NCI-H2029 treated with DMSO at 0.1 percent for 48 hours (cell line): ENCODE measurements around the gene FRAS1.

Experiments
- DNase-seq: peaks from one replicate; lab custom pipeline; 2025; lab: John Stamatoyannopoulos, UW

FRAS1 gene

DNA sequence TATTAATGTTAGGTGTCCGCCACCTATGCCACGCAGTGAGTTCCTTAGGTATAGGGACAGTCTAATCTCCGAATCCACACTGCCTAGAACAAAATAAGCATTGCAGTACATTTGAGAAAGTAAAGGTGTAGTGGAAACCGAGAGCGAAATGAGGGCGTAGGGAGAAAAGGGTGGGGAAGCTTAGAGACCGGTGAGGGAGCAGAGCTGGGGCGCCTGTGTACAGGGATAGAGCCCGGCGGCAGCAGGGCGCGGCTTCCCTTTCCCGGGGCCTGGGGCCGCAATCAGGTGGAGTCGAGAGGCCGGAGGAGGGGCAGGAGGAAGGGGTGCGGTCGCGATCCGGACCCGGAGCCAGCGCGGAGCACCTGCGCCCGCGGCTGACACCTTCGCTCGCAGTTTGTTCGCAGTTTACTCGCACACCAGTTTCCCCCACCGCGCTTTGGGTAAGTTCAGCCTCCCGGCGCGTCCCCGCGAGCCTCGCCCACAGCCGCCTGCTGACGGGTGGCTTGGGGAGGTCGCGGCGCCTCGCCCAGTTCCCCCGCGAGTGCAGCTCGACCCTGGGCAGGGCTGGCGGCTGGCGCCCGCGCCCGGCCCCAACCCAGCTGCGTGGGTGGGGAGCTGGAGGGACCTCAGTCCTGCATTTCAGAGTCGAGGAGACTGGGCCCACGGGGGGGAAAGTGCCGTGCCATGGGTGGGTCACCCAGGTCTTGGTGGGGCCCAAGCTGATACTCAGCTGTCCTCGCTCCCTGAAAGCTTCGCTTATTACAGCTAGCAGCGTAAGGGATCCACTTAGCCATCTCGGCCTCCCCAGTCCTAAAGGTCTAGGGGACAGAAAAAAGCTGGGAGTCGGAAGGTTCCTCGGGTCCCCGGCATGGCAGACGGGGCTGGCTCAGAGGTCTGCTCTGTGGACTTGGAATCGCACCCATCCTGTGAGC is 494.6 kb downstream of the FRAS1 start, which contains the start of gene ANXA3:
ANXA3 (plus strand) TSS at position 351 of the 932 bp plus-strand sequence. CDS start 2,704 bp downstream, outside the sequence.
- no peak for DNase-seq

DNA sequence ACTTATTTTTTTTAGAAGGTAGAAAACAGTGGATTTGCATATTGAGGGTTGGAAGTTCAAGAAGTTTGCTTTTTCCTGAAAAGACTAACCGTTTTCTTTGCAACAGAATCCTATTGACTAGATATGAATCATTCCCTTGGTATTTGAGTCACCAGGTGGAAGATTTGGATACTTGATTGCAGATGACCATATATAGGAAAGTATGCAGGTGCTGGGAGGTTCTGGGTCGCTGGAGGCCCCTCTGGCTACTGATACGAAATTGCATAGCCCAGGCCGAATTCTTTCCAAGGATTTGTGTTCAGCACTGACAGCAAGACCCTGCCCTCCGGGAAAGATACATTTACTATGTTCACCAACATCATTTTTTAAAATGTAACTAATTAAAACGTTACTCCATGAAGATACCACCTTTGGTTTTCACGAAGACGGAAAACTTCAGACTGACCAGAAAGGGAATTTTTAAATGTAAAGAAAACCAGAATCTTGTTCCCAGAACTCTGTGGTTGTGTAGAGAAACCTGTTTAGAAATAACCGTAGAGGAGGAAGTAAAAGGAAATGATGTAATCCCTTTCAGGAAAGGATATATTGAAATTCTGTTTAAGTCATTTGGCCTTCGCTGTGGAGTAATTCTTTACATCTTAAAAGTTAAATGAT is 495.4 kb downstream of the FRAS1 start:
- no peak for DNase-seq

DNA sequence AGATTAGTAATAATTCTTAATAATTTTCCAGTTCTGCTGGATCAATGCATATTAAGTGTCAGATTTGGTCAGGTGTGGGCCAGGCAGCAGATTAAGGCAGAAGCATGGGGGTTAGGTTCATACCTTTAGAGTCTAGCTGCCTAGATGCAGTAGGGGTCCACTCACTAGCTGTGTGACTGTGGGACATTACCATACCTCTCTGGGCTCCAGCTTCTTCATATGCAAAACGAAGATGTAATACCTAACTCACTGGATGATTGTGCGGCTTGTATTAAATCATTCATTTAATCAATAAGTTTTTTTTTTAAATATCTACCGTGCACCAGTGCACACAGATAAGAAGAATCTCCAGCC is 495.9 kb downstream of the FRAS1 start:
- no peak for DNase-seq

DNA sequence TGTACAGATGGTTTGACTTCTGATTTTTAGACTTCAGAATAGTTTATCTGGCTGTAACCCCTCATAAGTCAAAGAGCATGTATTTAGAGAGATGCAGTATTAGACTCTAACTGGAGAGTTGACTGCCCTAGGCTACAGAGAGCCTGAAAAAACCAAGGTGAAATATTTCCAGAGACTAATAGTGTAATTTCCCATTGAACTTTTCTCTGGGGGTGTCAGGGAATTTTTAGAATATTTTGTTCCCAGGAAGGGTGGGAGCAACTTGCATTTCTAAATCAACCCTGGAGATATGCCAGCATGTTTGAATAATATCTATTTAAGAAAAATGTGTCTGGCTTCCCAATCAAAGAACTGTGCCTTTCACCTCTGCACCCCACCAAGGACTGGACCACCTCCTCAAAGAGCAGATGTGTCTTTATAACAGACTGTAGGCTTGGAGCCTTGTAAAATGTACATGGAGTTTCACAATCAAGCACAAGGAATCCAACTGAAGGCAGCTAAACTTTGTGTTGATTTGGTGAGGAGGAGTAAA is 496.5 kb downstream of the FRAS1 start:
- no peak for DNase-seq

DNA sequence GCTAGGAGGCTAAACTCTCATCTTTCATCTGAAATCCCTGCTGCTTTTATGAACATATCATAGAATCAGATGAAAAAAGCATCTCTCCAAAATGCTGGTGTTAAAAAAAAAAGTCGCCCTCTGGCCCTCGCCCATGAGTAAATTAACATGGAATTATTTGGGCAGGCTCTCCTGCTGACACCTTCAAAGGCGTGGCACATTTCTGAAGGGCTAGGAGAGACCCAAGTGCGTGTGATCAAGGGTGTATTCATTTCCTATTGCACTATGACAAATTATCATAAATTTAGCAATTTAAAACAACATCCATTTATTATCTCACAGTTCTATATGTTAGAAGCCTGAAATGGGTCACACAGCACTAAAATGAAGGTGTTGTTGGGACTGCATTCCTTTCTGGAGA is 499.5 kb downstream of the FRAS1 start:
- DNase-seq: no peak

DNA sequence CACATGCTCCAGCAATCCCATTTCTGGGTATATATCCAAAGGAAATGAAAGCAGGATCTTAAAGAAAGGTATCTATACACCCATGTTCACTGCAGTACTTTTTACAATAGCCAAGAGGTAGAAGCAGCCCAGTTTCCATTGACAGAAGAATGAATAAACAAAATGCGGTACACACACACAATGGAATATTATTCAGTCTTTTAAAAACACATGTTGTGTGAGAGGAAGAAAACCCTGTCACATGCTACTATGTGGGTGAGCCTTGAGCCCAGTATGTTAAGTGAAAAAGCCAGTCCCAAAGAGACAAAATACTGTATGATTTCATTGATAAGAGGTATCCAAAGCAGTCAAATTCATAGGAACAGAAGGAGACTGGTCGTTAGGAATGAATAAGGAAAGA is 500.7 kb downstream of the FRAS1 start:
- no peak for DNase-seq

DNA sequence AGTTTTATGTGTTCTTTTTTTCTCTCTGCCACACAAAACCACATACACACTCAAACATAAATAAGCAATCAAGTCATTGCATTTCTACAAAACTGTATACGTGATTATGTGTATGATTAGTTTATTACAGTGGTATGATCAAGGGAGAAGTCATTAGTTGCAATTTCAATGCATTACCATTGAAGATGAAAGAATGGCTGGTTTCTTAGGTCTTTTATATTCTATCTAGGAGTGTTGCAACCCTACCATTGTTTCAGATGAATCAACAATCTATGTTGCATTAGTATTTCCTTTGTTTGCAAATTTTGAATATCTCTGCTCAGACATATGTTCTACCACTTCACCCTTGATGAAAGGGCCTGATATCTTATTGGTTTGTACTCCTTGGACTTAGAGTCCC is 501.3 kb downstream of the FRAS1 start:
- DNase-seq: no peak

DNA sequence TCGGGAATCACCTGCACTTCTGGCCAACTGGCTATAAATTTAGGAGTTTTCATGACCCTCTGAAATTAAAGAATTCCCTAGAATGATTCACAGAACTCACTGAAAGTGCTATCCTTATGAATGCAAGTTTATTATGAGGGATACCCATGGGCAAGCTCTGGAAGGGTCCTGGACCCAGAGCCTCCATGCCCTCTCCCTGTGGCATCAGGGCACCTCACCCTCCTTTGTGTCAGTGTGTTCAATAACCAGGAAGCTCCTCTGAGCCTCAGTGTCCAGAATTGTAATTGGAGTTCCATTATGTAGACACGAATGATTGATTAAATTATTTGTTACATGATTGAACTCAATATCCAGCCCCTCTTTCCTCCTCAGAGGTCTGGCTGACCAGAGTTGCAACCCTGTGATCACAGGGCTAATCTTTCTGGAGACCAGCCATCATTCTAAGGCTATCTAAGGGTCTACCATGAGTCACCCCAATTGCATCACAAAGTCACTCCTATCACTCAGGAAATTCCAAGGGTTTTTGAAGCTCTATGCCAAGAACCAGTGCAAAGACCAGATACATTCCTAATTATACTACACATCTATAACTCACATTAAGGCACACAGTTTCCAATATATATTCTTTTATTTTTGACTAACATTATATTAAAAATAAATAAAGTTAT is 503.3 kb downstream of the FRAS1 start:
- no peak for DNase-seq

DNA sequence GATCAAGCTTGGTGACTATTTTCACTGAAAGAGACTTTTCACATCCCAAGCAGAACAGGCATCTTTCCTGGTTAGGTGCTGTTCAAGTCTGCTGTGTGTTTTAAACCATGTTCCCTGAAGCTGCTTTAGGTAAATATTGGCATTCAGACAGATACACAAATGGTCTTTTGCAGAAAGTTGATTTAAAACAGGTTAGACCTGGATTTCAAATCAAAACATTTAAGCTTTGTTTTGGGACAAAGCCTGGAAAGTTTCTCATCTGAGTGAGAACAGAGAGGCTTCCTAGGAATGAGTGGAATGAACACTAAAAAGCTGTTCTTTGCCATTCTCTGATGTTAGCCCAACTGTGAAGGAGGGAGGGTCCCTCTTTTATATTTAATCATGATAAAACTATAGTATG is 504.6 kb downstream of the FRAS1 start:
- DNase-seq: no peak

DNA sequence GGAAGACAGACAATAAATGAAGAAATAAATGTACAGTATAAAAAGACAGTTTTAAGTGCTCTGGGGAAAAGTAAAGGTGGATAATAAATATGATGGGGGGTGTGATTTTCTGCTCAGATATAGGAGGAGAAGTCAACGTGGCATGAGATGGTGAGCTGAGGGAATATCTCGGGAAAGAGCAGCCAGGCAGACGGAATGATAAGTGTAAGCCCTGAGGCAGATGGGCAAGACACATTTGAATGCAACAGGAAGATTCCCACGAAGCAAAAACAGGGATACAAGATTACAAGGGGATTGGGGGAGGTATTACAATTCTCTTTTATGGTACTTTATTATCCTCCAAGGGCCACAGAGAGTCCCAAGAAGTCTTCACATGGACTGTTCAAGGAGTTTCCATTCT is 505.6 kb downstream of the FRAS1 start:
- DNase-seq: no peak

DNA sequence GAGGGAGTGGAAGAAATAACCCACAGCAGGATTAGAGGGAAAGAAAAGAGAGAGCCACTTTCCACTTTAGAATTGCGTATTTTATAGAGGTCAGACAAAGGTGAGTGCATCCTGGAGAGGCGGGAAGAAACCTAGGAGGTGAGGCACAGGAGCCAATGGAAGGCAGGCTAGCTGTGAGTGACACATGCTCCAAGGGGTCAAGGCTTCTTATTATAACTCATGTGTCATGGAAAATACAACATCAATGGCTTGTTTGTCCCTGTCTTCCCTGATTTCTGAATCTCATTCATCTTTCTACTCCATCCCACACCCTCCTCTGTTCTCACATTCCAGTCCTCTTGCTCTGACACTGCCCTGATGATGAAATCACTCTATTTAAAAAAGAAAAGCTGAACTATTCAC is 508.8 kb downstream of the FRAS1 start:
- no peak for DNase-seq

DNA sequence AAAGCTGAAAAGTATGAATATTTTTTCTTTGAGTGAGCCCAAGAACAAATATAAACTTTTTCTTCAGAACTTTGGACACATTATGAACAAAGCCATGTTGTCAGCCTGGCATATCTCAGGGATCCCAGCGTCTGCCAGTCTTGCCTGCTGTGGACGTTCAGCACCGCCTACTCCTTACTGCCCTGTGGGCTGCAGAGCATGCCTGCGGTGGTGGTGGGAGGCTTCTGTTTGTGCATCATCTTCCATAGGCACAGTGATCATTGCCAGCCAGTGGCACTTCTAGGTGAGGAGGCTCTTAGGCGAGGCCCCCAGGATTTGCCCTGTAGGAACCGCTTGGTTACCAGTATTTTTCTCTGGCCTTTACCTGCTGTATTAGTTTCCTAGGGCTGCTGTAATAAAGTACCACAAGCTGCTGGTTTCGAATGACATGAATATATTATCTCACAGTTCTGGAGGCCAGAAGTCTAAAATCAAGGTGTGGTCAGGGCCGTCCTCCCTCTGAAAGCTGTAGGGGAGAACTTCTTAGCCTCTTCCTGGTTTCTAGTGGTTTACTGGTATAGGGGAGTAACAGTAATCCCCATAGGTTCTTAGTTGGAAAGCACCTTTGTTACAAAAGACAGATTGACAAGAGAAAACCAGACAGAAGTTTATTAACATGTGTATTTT is 509.8 kb downstream of the FRAS1 start:
- no peak for DNase-seq

DNA sequence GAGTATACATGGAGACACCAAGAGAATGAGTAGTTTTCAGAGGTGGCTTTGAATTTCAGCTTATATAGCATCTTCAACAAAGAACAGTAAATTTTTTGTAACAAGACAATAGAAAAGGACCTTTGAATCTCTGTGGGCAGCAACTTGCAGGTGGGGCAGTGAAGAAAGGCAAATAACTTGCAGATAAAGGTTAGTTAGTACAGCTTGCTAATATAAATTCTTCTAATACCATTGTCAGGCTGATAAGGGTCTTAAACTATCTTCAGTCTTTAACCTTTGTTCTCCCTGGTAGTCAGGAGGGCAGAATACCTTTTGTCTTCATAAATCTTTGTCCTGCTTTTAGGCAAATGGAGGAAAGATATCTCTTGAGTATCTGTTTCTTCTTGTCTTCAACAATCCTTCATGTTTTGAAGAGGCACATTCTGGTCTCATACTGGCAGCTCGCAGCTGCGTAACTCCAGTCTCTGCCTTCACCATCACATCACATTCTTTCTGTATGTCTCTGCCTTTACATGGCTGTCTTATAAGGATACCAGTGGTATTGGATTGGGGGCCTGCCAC is 510.5 kb downstream of the FRAS1 start:
- DNase-seq: no peak

DNA sequence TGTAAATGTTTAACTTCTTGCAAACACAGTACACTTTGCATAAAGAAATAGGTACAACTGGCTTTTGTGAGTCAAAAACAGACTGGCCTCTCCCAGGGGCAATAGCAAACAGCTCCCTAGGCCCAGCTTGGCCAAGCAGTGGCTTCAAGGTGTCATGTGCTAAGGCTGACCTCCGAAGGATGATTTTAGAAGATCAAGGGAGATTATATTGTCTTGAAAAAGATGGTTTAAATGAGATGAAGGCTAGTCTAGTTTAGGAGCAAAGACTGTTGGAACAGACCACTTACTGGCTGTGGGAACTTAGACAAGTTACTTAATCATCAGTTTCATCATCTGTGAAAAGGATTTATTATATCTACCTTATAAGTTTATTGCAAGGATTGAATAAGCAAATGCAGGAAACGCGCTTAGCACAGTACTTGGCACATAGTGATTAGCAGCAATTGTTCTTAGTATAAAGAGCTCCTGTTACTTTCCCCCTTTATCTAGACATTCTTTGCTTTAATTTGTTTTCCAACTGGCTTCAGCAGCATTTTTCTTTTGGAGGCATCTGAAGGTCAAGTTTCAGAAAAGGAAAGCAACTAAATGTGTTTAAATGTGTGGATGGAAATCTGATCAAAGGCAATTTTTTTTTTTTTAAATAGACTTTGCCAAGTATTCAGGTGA is 511.6 kb downstream of the FRAS1 start:
- no peak for DNase-seq

DNA sequence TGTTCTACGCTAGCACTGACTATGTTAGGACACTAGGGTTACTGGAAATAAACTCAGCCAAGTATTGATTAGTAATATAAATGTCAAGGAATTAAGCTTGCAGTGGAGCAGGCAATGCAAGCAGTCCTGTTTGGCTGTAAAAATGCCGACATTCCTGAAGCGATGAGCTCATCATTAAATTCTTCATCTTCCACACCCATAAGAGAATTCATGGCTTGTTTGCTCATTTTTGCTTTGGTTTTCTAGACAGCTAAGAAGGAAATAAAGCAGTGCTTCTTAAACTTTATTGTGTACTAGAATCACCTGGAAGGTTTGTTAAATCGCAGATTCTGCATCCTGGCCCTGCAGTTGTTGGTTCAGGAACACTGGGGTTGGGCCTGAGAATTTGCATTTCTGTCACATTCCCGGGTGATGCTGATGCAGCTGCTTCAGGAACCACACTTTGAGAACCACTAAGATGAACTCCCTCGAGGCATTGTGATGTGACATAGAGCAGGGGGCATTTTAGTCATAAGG is 512.2 kb downstream of the FRAS1 start:
- no peak for DNase-seq

DNA sequence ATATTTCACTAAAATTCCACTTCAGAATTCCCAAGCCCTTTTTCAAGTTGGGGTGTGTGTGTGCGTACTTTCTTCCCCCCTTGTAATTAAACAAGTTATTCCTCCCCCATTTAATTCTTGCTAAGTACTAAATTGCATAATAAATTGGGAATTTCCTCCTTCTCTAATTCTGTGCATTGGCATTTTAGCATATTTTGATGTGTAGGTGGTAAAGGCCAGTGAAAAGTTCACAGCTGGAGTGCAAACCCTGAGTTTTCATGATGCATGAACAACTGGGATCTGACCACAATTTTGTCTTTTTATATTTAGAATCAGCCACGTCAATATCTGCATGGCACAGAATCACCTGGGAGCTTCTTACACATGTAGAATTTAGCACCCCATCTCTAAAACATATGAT is 513.0 kb downstream of the FRAS1 start:
- no peak for DNase-seq

DNA sequence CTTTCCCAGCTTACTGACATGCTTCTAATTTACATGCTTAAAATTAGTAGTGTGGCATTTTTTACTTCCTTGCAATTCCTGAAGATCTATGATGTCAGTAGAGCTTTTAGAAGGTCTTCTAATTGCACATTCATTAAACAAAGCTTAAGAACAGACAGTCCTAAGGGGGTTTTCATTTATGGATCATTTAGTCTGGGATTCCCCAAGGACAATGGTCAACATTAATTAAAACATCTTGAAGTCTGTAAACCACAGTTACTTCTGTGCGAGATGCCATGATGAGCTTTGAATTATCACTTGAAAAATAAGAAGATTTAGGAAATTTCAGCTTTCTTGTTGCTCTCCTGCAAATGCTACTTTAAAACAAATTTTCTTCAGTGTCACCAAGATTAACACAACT is 514.7 kb downstream of the FRAS1 start:
- DNase-seq: no peak

DNA sequence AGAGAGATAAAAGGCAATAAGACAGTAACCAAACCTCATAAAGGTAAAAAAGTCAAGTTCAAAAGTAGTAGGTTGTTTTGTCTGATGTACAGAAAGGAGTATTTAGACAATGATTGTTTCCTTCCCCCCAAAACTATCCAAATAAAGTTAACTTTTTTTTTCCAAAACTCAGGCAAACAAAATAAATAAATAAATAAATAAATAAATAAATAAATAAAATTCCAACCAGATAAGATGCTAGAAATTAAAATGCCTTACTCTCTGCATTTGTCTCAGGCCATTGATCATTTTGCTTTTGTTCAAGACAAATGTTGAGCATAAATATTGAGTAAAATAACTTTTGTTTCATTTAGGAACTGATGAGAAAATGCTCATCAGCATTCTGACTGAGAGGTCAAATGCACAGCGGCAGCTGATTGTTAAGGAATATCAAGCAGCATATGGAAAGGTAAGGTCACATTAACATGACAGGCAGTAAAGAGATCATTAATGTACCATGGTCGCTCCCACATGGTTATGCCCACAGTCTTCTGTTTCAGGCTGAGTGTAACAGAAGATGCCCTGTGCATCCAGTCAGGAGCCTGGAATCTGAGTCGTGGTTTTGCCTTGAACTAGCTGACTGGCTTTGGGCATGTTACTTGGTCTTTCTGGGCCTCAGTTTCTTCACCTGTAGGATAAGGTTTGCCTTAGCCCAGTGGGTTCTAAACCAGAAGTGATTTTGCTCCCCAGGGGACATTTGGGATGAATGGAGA is 521.7 kb downstream of the FRAS1 start:
- no peak for DNase-seq

DNA sequence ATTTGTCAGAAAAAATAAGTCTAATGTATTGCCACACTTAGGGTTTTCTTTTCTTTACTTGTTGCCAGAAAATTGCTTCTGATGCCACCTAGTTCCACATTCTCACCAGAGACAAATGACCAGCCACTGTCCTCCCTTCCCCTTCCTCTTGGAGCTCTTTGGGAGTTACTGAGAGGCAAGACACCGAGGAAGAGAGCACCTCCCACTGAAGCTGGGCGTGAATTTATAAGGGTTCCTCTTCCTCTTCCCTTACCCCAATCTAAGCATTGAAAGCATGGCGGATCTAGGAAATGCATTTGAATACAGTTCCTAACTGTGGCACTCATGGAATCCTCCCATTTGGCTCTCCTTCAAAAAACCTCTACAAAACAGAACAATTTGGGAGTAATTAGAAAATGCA is 524.5 kb downstream of the FRAS1 start:
- no peak for DNase-seq

DNA sequence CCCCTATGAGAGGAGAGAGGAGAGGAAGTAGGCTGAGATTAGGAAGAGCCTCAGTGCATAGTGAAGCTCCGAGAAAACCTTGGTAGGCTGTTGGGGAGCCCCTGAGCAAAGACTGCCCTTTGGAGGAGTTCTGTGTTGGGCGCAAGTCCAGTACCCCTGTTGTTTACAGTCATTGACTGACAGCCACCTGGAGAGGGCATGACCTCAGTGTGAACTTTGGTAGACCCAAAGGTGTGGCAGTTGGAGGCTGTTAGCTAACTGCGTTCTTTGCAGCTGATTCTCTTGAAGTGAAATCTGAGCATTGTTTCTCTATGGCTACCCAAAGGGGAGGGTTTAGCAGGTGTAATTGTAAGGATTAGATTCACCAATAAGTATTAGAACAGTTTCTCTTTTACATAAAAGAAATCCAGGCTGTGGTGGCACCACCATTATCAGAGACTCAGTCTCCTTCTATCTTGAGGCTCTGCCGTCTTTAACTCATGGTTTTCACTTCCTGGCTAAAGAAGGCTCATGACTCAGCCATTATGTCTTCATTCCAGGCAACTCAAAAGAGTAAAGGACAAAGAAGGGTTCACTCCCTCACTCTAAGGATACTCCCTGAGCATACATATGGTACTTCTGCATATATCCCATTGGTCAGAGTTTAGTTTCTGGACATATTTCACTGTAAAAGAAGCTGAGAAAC is 527.9 kb downstream of the FRAS1 start:
- DNase-seq: no peak
